Liver (tissue), 9 donors: ENCODE measurements around the gene EHBP1. TPM values are rescaled to one million over a fixed set of nuclear protein-coding genes. Genes with fewer than 3 reads are reported as not detected.

Experiments used
- DNase-seq: peaks from one replicate; pipeline ENCODE4 v3.0.0-alpha.2; 2017; ENCODE audit warnings: low spot score
- H3K27ac ChIP-seq, 2 donors: one replicate each; pipeline ENCODE4 v1.7.0; 2013; ENCODE audit warnings: inconsistent platforms in 2 of 2, low read length in 2 of 2, control low read depth in 1 of 2, low read depth in 1 of 2, mild to moderate bottlenecking in 1 of 2
- H3K27me3 ChIP-seq, 4 donors: one replicate each; pipeline versions ENCODE4 v1.6.1 to v1.7.0; 2013; ENCODE audit warnings: low read length in 3 of 4, inconsistent platforms in 1 of 4, mild to moderate bottlenecking in 1 of 4, moderate library complexity in 1 of 4; ENCODE audit not compliant: control insufficient read depth in 4 of 4, insufficient read depth in 4 of 4
- H3K36me3 ChIP-seq, 4 donors: one replicate each; pipeline versions ENCODE4 v1.6.1 to v1.7.0; 2013; ENCODE audit warnings: low read length in 3 of 4, mild to moderate bottlenecking in 3 of 4, low read depth in 1 of 4, moderate library complexity in 1 of 4; ENCODE audit not compliant: control insufficient read depth in 4 of 4, insufficient read depth in 3 of 4
- H3K4me1 ChIP-seq, 4 donors: one replicate each; pipeline versions ENCODE4 v1.6.1 to v1.7.0; 2013; ENCODE audit warnings: low read length in 3 of 4, mild to moderate bottlenecking in 3 of 4, moderate library complexity in 1 of 4; ENCODE audit not compliant: control insufficient read depth in 4 of 4, insufficient read depth in 4 of 4
- H3K4me3 ChIP-seq, 3 donors: one replicate each; pipeline versions ENCODE4 v1.6.1 to v1.7.0; 2013; ENCODE audit warnings: low read length in 3 of 3, control low read depth in 1 of 3, low read depth in 1 of 3, mild to moderate bottlenecking in 1 of 3
- H3K9ac ChIP-seq, 2 donors: one replicate each; pipeline ENCODE4 v1.7.0; 2013; ENCODE audit warnings: low read length in 2 of 2, mild to moderate bottlenecking in 2 of 2, moderate library complexity in 2 of 2, control low read depth in 1 of 2, low read depth in 1 of 2
- H3K9me3 ChIP-seq, 4 donors: one replicate each; pipeline versions ENCODE4 v1.6.1 to v1.7.0; 2013; ENCODE audit warnings: low read length in 3 of 4; ENCODE audit not compliant: control insufficient read depth in 4 of 4
- ATF3 ChIP-seq: IDR thresholded peaks from 2 replicates; pipeline ENCODE4 v1.6.1; 2016; ENCODE audit warnings: antibody characterized with exemption
- CTCF ChIP-seq: fragments of 150-350 bp; IDR thresholded peaks from 2 replicates; pipeline ENCODE4 v1.5.1; 2017; ENCODE audit warnings: improper control_type of control experiment, low read depth, low read length; ENCODE audit not compliant: missing input control
- EGR1 ChIP-seq, 2 donors: IDR thresholded peaks; 2 replicates each; pipeline ENCODE4 v1.6.1; 2016 to 2018; ENCODE audit warnings: antibody characterized with exemption in 2 of 2, low read depth in 2 of 2
- FOXA1 ChIP-seq: IDR thresholded peaks from 2 replicates; pipeline ENCODE4 v1.6.1; 2016; ENCODE audit warnings: antibody characterized with exemption
- FOXA2 ChIP-seq: IDR thresholded peaks from 2 replicates; pipeline ENCODE4 v1.6.1; 2016; ENCODE audit warnings: antibody characterized with exemption
- GABPA ChIP-seq, 2 donors: IDR thresholded peaks in 1 of 2; conservative IDR thresholded peaks in 1 of 2; 2 replicates each; pipeline ENCODE4 v1.6.1; 2016; ENCODE audit warnings: antibody characterized with exemption in 2 of 2, mild to moderate bottlenecking in 1 of 2, moderate library complexity in 1 of 2
- HNF4A ChIP-seq, 2 donors: conservative IDR thresholded peaks; 2 replicates each; pipeline ENCODE4 v1.6.1; 2016; ENCODE audit warnings: antibody characterized with exemption in 2 of 2, mild to moderate bottlenecking in 2 of 2
- HNF4G ChIP-seq: IDR thresholded peaks from 2 replicates; pipeline ENCODE4 v1.6.1; 2016; ENCODE audit warnings: antibody characterized with exemption
- JUND ChIP-seq, 2 donors: IDR thresholded peaks; 2 replicates each; pipeline ENCODE4 v1.6.1; 2016; ENCODE audit warnings: antibody characterized with exemption in 2 of 2
- MAX ChIP-seq: IDR thresholded peaks from 2 replicates; pipeline ENCODE4 v1.6.1; 2016; ENCODE audit warnings: antibody characterized with exemption
- RAD21 ChIP-seq, 2 donors: IDR thresholded peaks; 2 replicates each; pipeline ENCODE4 v1.6.1; 2016; ENCODE audit warnings: antibody characterized with exemption in 2 of 2, mild to moderate bottlenecking in 2 of 2
- REST ChIP-seq: IDR thresholded peaks from 2 replicates; pipeline ENCODE4 v1.6.1; 2016; ENCODE audit warnings: antibody characterized with exemption, mild to moderate bottlenecking
- RXRA ChIP-seq, 2 donors: IDR thresholded peaks; 2 replicates each; pipeline ENCODE4 v1.6.1; 2017 to 2018; ENCODE audit warnings: antibody characterized with exemption in 2 of 2, mild to moderate bottlenecking in 1 of 2
- SP1 ChIP-seq: IDR thresholded peaks from 2 replicates; pipeline ENCODE4 v1.6.1; 2018; ENCODE audit warnings: antibody characterized with exemption, mild to moderate bottlenecking
- TAF1 ChIP-seq: conservative IDR thresholded peaks from 2 replicates; pipeline ENCODE4 v1.6.1; 2016; ENCODE audit warnings: antibody characterized with exemption, mild to moderate bottlenecking
- YY1 ChIP-seq: IDR thresholded peaks from 2 replicates; pipeline ENCODE4 v1.6.1; 2016; ENCODE audit warnings: antibody characterized with exemption, mild to moderate bottlenecking
- ZBTB33 ChIP-seq: IDR thresholded peaks from 2 replicates; pipeline ENCODE4 v1.6.1; 2016; ENCODE audit warnings: antibody characterized with exemption
- WGBS: extraction: QIAGEN DNeasy Blood & Tissue Kit; methylation state at CpG from one replicate; pipeline ENCODE4 v1.1.7; 2013; 5-methylcytosine and 5-hydroxymethylcytosine counted together
- polyA plus RNA-seq, 2 donors: library from polyadenylated mRNA; stranded (reverse) in 1 of 2; unstranded in 1 of 2; fragments of 200-250 nt in 1 of 2; fragments of >200 nt in 1 of 2; fragmentation: Nextera tagmentation in 1 of 2; extraction: Ambion mirVana in 1 of 2; gene quantifications; one replicate each; pipeline versions ENCODE4 v1.2.1 to v1.2.3, GENCODE V29; 2013 to 2015
- total RNA-seq, 2 donors: library from RNA; depleted of rRNA; stranded (reverse); fragments of >200 nt; gene quantifications; one replicate each; pipeline ENCODE4 v1.2.3, GENCODE V29; 2014
- donor health status: healthy.
- donor health status: healthy.
- donor health status: healthy.
- donor health status: healthy.
- donor health status: healthy.

Gene EHBP1
- total and polyA plus RNA-seq, 4 donors, result 16.6 to 85.8 (median 24.4) TPM

- no peak overlapping the region for H3K4me3 ChIP-seq
- H3K9ac ChIP-seq, result no peak overlapping the region
- no peaks in the 10 kb centered on the region for H3K4me1 ChIP-seq
- WGBS, result 83% methylated on average over 2 of the region's 2 CpGs
- no peaks in the 10 kb centered on the region for H3K9me3 ChIP-seq
- TF ChIP-seq JUND (IDR thresholded peaks at IDR 0.05) (no peak), CTCF (no peak), REST (no peak), MAX (no peak), FOXA1 (no peak), HNF4G (no peak)
- no peaks in the 10 kb centered on the region for H3K36me3 ChIP-seq
- no peak overlapping the region for H3K27ac ChIP-seq
- DNase-seq, result no peak
- H3K27me3 ChIP-seq, result no peaks in the 10 kb centered on the region
Observed at GRCh38 chr2:62685256-62685655, 20.3 kb upstream of the EHBP1 start.

GRCh38 chr2:62686012-62686685 is 19.4 kb upstream of the EHBP1 start:
- H3K4me1 ChIP-seq, result no peaks in the 10 kb centered on the region
- TF ChIP-seq EGR1 (IDR thresholded peaks at IDR 0.05; ENCODE audit: low read depth in 2 of 2) (no peak), ATF3 (no peak), HNF4G (no peak), REST (no peak), CTCF (no peak), JUND (IDR thresholded peaks at IDR 0.05) (no peak), HNF4A (conservative IDR thresholded peaks at IDR 0.05) (no peak), TAF1 (no peak), ZBTB33 (no peak), RXRA (IDR thresholded peaks at IDR 0.05) (no peak), RAD21 (IDR thresholded peaks at IDR 0.05) (no peak), MAX (no peak), FOXA2 (no peak), SP1 (no peak), GABPA (IDR thresholded peaks at IDR 0.05 in 1 of 2, conservative IDR thresholded peaks at IDR 0.05 in 1 of 2) (no peak), YY1 (no peak)
- DNase-seq, result no peak

More at GRCh38 chr2:62686012-62686685, 19.4 kb upstream of the EHBP1 start:
- Histone ChIP-seq H3K4me3 (no peak overlapping the region), H3K27ac (no peak overlapping the region), H3K9ac (no peak overlapping the region), H3K36me3 (no peaks in the 10 kb centered on the region), H3K9me3 (no peaks in the 10 kb centered on the region), H3K27me3 (no peaks in the 10 kb centered on the region)
- WGBS, result 84% methylated on average over 4 of the region's 4 CpGs
